GM21717 (cell line): ENCODE results near the gene ATG9A.

Experiments
- ATAC-seq: cut with Tn5 transposase; IDR thresholded peaks from one replicate; pipeline ENCODE4 v1.9.1; 2021; ENCODE audit warnings: mild to moderate bottlenecking, moderate library complexity; ENCODE audit not compliant: unreplicated experiment

The ATG9A gene

GRCh38 chr2:219252900-219253752 lies 23.7 kb upstream of the ATG9A start, which contains the start of gene TUBA4B:
TUBA4B (plus strand) TSS chr2:219253243; CDS start chr2:219253408, 165 bp downstream.
- peak; percentile 30 for ATAC-seq

- no peak for ATAC-seq
Observed at GRCh38 chr2:219252570-219252899, 23.1 kb upstream of the ATG9A start.

GRCh38 chr2:219252084-219252483 lies 22.6 kb upstream of the ATG9A start:
- ATAC-seq: no peak

- ATAC-seq: no peak
Observed at GRCh38 chr2:219251656-219252055, 22.2 kb upstream of the ATG9A start.

GRCh38 chr2:219250049-219250781 lies 20.8 kb upstream of the ATG9A start:
- no peak for ATAC-seq

- ATAC-seq: peak; percentile 26
Observed at GRCh38 chr2:219249203-219249980, 20.0 kb upstream of the ATG9A start.

GRCh38 chr2:219248845-219249202 lies 19.4 kb upstream of the ATG9A start:
- ATAC-seq: no peak

- ATAC-seq: no peak
Observed at GRCh38 chr2:219247678-219248642, 18.5 kb upstream of the ATG9A start.

GRCh38 chr2:219246559-219246958 lies 17.1 kb upstream of the ATG9A start:
- no peak for ATAC-seq

- ATAC-seq: no peak
Observed at GRCh38 chr2:219245899-219246230, 16.4 kb upstream of the ATG9A start.

GRCh38 chr2:219245148-219245898 lies 15.9 kb upstream of the ATG9A start, which contains the start of the genes GLB1L and STK16:
GLB1L (minus strand) TSS chr2:219245444; CDS start chr2:219243573, 1,871 bp downstream.
STK16 (plus strand) TSS chr2:219245479; CDS start chr2:219246000, 521 bp downstream.
- peak; percentile 68 for ATAC-seq

- no peak for ATAC-seq
Observed at GRCh38 chr2:219244789-219245147, 15.3 kb upstream of the ATG9A start.

GRCh38 chr2:219243291-219243761 lies 13.9 kb upstream of the ATG9A start:
- no peak for ATAC-seq

- ATAC-seq: no peak
Observed at GRCh38 chr2:219234331-219234730, 4.9 kb upstream of the ATG9A start.

GRCh38 chr2:219230059-219230540 lies 664 bp upstream of the ATG9A start:
- peak; percentile 28 for ATAC-seq

- ATAC-seq: no peak
Observed at GRCh38 chr2:219228911-219229304, 528 bp downstream of the ATG9A start.

GRCh38 chr2:219228041-219228910 lies 1.2 kb downstream of the ATG9A start:
- ATAC-seq: no peak

GRCh38 chr2:219225350-219225749 lies 4.1 kb downstream of the ATG9A start:
- ATAC-seq: no peak
